A549 (cell line): ENCODE results near the gene ROR1. TPM values are rescaled to one million over a fixed set of nuclear protein-coding genes. Genes with fewer than 3 reads are reported as not detected.
A peak's percentile ranks its signal among the peaks of the same experiment; 100 is the strongest.

Experiments
- ATAC-seq, 2 experiments: fragments of 200-7000 bp in 1 of 2; fragments of >200 bp in 1 of 2; cut with Nextera tagmentation in 1 of 2; cut with Tn5 transposase in 1 of 2; 3 replicates each; pipeline versions ENCODE4 v1.8.0 to v1.9.1; 2018 to 2020; ENCODE audit warnings: mild to moderate bottlenecking in 1 of 2, moderate library complexity in 1 of 2
- CTCF ChIA-PET: fragments of 300-600 bp; sonication (Branson Sonifier 250); formaldehyde crosslinking; extraction: SDS; loops from one replicate; lab custom pipeline; 2021; ENCODE audit warnings: antibody characterized with exemption, inconsistent platforms; lab: Yijun Ruan, JAX
- POLR2A ChIA-PET: fragments of 350-600 bp; formaldehyde crosslinking; extraction: SDS; loops from one replicate; lab custom pipeline; 2021; ENCODE audit warnings: antibody characterized with exemption, inconsistent platforms; lab: Yijun Ruan, JAX
- DNase-seq, 2 experiments: peaks; one replicate each; pipeline versions ENCODE4 v3.0.0 to v3.0.0-alpha.2; 2011 to 2016; ENCODE audit warnings: low read depth in 1 of 2, low spot score in 1 of 2
- FAIRE-seq: peaks from 2 replicates; lab custom pipeline; 2011; peaks lifted over from hg19 to GRCh38; lab: Jason Lieb, UNC
- H3K27ac ChIP-seq, 2 experiments: fragments of >200 bp; sonication (Bioruptor Twin); formaldehyde crosslinking; 3 replicates each; pipeline ENCODE4 v1.5.1; 2016 to 2017
- H3K4me1 ChIP-seq: fragments of >200 bp; sonication (Bioruptor Twin); formaldehyde crosslinking; 3 replicates; pipeline ENCODE4 v1.6.1; 2016
- H3K4me2 ChIP-seq: fragments of >200 bp; sonication (Bioruptor Twin); formaldehyde crosslinking; 3 replicates; pipeline ENCODE4 v1.6.1; 2016
- H3K4me3 ChIP-seq: fragments of >200 bp; sonication (Bioruptor Twin); formaldehyde crosslinking; 3 replicates; pipeline ENCODE4 v1.5.1; 2016
- H3K9me3 ChIP-seq: fragments of >200 bp; sonication (Bioruptor Twin); formaldehyde crosslinking; 3 replicates; pipeline ENCODE4 v1.6.1; 2016
- ATOH8 ChIP-seq: fragments of 250-450 bp; sonication (Bioruptor Pico); IDR thresholded peaks from 2 replicates; pipeline ENCODE4 v1.5.0; 2020; ENCODE audit warnings: low read depth, mild to moderate bottlenecking, moderate library complexity
- CHD2 ChIP-seq: fragments of 150-350 bp; IDR thresholded peaks from 2 replicates; pipeline ENCODE4 v1.6.1; 2014; ENCODE audit warnings: low read length; ENCODE audit not compliant: partially characterized antibody
- CHD4 ChIP-seq: fragments of 200-600 bp; sonication (generic); IDR thresholded peaks from 2 replicates; pipeline ENCODE4 v1.6.1; 2016; ENCODE audit warnings: antibody characterized with exemption, mild to moderate bottlenecking, borderline replicate concordance
- CTCF ChIP-seq: fragments of >200 bp; sonication (Bioruptor Twin); formaldehyde crosslinking; IDR thresholded peaks from 3 replicates; pipeline ENCODE4 v1.5.1; 2016
- E2F6 ChIP-seq: IDR thresholded peaks from 2 replicates; pipeline ENCODE4 v1.6.1; 2012; ENCODE audit warnings: low read depth, borderline replicate concordance
- FOSB ChIP-seq: fragments of 250-450 bp; sonication (Bioruptor Pico); IDR thresholded peaks from 2 replicates; pipeline ENCODE4 v1.5.0; 2020; ENCODE audit warnings: mild to moderate bottlenecking, moderate library complexity
- FOXS1 ChIP-seq: fragments of 250-450 bp; sonication (Bioruptor Pico); IDR thresholded peaks from 2 replicates; pipeline ENCODE4 v1.5.0; 2020; ENCODE audit warnings: mild to moderate bottlenecking, moderate library complexity
- HMGXB4 ChIP-seq: fragments of 250-450 bp; sonication (Bioruptor Pico); IDR thresholded peaks from 2 replicates; pipeline ENCODE4 v1.5.0; 2021; ENCODE audit warnings: mild to moderate bottlenecking, moderate library complexity, borderline replicate concordance
- HOXB13 ChIP-seq: fragments of 250-450 bp; sonication (Bioruptor Pico); IDR thresholded peaks from 2 replicates; pipeline ENCODE4 v1.5.0; 2020; ENCODE audit warnings: low read depth, mild to moderate bottlenecking, moderate library complexity
- HOXB5 ChIP-seq: fragments of 250-450 bp; sonication (Bioruptor Pico); IDR thresholded peaks from 2 replicates; pipeline ENCODE4 v1.5.0; 2020; ENCODE audit warnings: mild to moderate bottlenecking, moderate library complexity
- JUN ChIP-seq, 2 experiments: fragments of >200 bp; sonication (Bioruptor Twin); formaldehyde crosslinking; IDR thresholded peaks; 2 replicates in 1 of 2; 3 replicates in 1 of 2; pipeline ENCODE4 v1.6.1; 2016 to 2017
- MAX ChIP-seq: IDR thresholded peaks from 2 replicates; pipeline ENCODE4 v1.6.1; 2012
- NPAS2 ChIP-seq: fragments of 250-450 bp; sonication (Bioruptor Pico); IDR thresholded peaks from 2 replicates; pipeline ENCODE4 v1.8.0; 2022; ENCODE audit warnings: mild to moderate bottlenecking, moderate library complexity, borderline replicate concordance
- PBX3 ChIP-seq: IDR thresholded peaks from 2 replicates; pipeline ENCODE4 v1.6.1; 2012
- PHF8 ChIP-seq: fragments of 200-600 bp; sonication (generic); IDR thresholded peaks from 2 replicates; pipeline ENCODE4 v1.6.1; 2016; ENCODE audit warnings: low read depth, mild to moderate bottlenecking, antibody characterized with exemption, moderate library complexity, borderline replicate concordance
- POLR2A ChIP-seq: IDR thresholded peaks from 2 replicates; pipeline ENCODE4 v1.6.1; 2012; ENCODE audit warnings: mild to moderate bottlenecking, low read length
- RAD21 ChIP-seq, 2 experiments: fragments of >200 bp in 1 of 2; sonication (Bioruptor Twin) in 1 of 2; formaldehyde crosslinking in 1 of 2; IDR thresholded peaks in 1 of 2; conservative IDR thresholded peaks in 1 of 2; 2 replicates in 1 of 2; 3 replicates in 1 of 2; pipeline ENCODE4 v1.6.1; 2012 to 2018; ENCODE audit warnings: inconsistent platforms in 1 of 2
- REST ChIP-seq: fragments of 200-600 bp; sonication (generic); IDR thresholded peaks from 2 replicates; pipeline ENCODE4 v1.6.1; 2016; ENCODE audit warnings: antibody characterized with exemption, mild to moderate bottlenecking, moderate library complexity
- SMC3 ChIP-seq: fragments of >200 bp; sonication (Bioruptor Twin); formaldehyde crosslinking; IDR thresholded peaks from 3 replicates; pipeline ENCODE4 v1.6.1; 2018; ENCODE audit warnings: inconsistent platforms
- SREBF2 ChIP-seq: fragments of 450-650 bp; IDR thresholded peaks from 2 replicates; pipeline ENCODE4 v1.6.1; 2014; ENCODE audit warnings: mild to moderate bottlenecking, moderate library complexity
- WGBS: methylation state at CpG from one replicate; pipeline ENCODE4 v1.1.6; 2017; ENCODE audit errors: missing lambda C conversion rate; 5-methylcytosine and 5-hydroxymethylcytosine counted together
- polyA minus RNA-seq: library from RNA; depleted of rRNA, polyadenylated mRNA; stranded (reverse); fragments of >200 nt; gene quantifications from 2 replicates; pipeline ENCODE4 v1.2.3, GENCODE V29; 2011; rRNA and poly(A)+ RNA removed
- polyA plus RNA-seq, 4 experiments: library from polyadenylated mRNA; depleted of rRNA in 3 of 4; stranded (reverse); fragments of >200 nt; fragmentation: RNase III in 1 of 4; extraction: RNeasy Plus Mini Kit Qiagen cat#74134 plus additional on column Dnase treatment in 1 of 4; gene quantifications; 2 replicates in 3 of 4; 3 replicates in 1 of 4; pipeline ENCODE4 v1.2.3, GENCODE V29; 2011 to 2017

ROR1 gene
- 19.0 and 29.3 TPM in 2 replicates for polyA plus RNA-seq (2011; rRNA removed)
- polyA plus RNA-seq (2012; cell fraction: cytosol; rRNA removed), result 5.1 and 6.5 TPM in 2 replicates
- 7.0 and 8.2 TPM in 2 replicates for polyA plus RNA-seq (2012; cell fraction: nucleus; rRNA removed)
- 6.5 to 9.4 TPM (median 8.2 TPM) in 3 replicates for polyA plus RNA-seq (2017; fragmentation: RNase III; extraction: RNeasy Plus Mini Kit Qiagen cat#74134 plus additional on column Dnase treatment)
- polyA minus RNA-seq, result 55.0 and 55.8 TPM in 2 replicates

- Histone ChIP-seq H3K4me3 (peak within 1 kb of the TSS; percentile 83), H3K4me2 (peak within 1 kb of the TSS; percentile 85), H3K27ac (peak within 1 kb of the TSS; percentile 95 to 96), H3K4me1 (peaks cover 54% of the 10 kb centered on the region), H3K9me3 (no peaks in the 10 kb centered on the region)
- 0% methylated on average over 18 of the region's 99 CpGs for WGBS
- ATAC-seq, result peak; percentile 96 to 98
- TF ChIP-seq HOXB5, result no peak
- TF ChIP-seq FOSB, result no peak
- no peak for TF ChIP-seq CHD2
- TF ChIP-seq REST, result no peak
- TF ChIP-seq PBX3, result no peak
- peak; percentile 51 for TF ChIP-seq CTCF
- no peak for TF ChIP-seq NPAS2 (CRISPR knock-in tag)
- TF ChIP-seq RAD21 (conservative IDR thresholded peaks at IDR 0.05 in 1 of 2, IDR thresholded peaks at IDR 0.05 in 1 of 2), result peak; percentile 61 to 78
- no peak for TF ChIP-seq PHF8
- no peak for TF ChIP-seq HMGXB4 (CRISPR knock-in tag)
- TF ChIP-seq JUN (IDR thresholded peaks at IDR 0.05), result peak in 1 of 2 experiments; percentile 66; a peak in 3 of 5 replicates
- TF ChIP-seq HOXB13, result no peak
- TF ChIP-seq E2F6, result peak; percentile 92
- no peak for TF ChIP-seq FOXS1 (CRISPR knock-in tag)
- TF ChIP-seq SMC3, result peak; percentile 86
- TF ChIP-seq POLR2A, result peak; percentile 35; the same call in 1 of the 2 replicates
- peak; percentile 95 for TF ChIP-seq MAX
- no peak for TF ChIP-seq SREBF2
- TF ChIP-seq ATOH8 (CRISPR knock-in tag), result no peak
- no peak for TF ChIP-seq CHD4
- FAIRE-seq, result no peak
- CTCF ChIA-PET, result interaction anchor here (0.6 to 2.9 kb wide), 16 partner anchors 10 to 1967 kb away, joined by 3 to 11 read pairs (median 4); no protein-coding TSS in a partner anchor
- DNase-seq, result peak; percentile 81 to 89
- POLR2A ChIA-PET, result interaction anchor here (1.1 to 2.3 kb wide), 2 partner anchors 42 to 82 kb away, joined by 3 to 12 read pairs; no protein-coding TSS in a partner anchor
Measured at GRCh38 chr1:63773815-63774616, at the start of gene ROR1. Gene ROR1, plus strand, starts transcription at chr1:63774017.
